Measurements from ENCODE around the gene CCL17.

CCL17 gene

DNA sequence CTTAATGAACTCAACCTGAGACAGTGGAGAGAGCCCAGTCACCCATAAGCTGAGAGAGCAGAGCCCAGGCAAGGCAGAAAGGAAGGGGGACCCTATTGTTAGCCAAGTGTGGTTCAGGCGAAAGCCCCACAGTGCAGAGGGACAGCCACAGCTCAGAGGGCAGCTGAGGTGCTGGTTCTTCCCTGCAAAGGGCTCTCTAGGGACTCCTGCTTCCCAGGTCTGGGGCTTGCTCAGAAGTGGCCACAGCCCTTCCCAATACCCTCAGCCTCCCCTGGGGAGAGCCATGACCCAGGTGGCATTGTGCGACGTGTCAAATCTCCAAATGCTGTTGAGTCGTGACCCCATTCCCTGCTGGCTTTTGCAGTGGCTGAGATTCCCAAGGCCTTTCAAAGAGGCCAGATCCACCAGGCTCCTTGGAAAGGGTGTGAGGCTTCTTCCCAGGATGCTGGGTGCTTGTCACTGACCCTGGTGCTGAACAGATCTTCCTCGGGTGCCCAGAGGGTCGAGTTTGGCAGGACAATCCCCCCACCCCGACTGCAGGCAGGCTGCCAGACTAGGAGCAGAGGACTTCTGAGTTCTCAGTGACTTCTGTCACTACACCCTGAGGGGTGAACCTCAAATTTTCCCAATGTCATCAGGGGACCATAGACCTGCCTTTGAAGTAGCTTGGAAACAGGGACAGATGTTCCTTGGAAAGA is 2.5 kb upstream of the CCL17 start:
- no peak for DNase-seq

DNA sequence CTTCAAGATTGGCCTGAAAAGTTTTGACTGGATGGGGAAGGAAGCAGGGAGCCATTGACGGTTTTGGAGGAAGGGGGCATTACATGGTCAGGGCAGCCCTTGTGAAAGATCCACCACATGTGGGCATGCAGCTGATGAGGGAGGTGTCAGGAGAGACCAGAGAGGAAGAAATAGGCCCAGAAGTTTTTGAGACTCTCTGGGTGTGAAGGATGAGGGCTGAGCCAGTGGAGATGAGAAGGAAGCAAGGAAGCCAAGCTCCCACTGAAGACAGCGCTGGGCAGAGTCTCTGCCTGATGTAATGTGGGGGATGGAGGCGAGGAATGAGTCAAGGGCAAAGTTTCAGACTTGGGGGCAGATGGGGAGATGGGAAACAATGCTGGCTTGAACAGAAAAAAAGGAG is 530 bp downstream of the CCL17 start:
- no peak for DNase-seq

GRCh38 chr16:57406881-57407280 is 2.3 kb downstream of the CCL17 start:
- no peak for DNase-seq

GRCh38 chr16:57407521-57408353 is 3.2 kb downstream of the CCL17 start:
- no peak for DNase-seq

GRCh38 chr16:57409065-57409464 is 4.5 kb downstream of the CCL17 start:
- no peak for DNase-seq

GRCh38 chr16:57409870-57410587 is 5.5 kb downstream of the CCL17 start:
- DNase-seq = no peak

GRCh38 chr16:57411362-57411976 is 6.9 kb downstream of the CCL17 start:
- DNase-seq = no peak

- DNase-seq = no peak
Observed at GRCh38 chr16:57412584-57412983, 8.0 kb downstream of the CCL17 start.

- no peak for DNase-seq
Observed at GRCh38 chr16:57413301-57413730, 8.7 kb downstream of the CCL17 start.

DNA sequence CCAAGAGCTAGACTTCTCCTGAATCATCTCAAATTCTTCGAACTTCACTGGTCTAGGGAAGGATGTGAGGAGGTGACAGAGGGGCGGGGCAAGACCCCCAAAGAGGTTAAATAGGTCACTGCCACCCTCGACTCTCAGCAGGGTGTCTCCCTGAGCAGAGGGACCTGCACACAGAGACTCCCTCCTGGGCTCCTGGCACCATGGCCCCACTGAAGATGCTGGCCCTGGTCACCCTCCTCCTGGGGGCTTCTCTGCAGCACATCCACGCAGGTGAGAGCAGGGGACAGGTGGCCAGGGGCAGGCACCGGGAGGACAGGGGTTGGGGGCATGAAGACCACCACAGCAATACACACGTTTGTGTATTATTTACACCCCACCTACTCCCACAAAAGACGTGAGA is 9.2 kb downstream of the CCL17 start:
- DNase-seq = no peak

DNA sequence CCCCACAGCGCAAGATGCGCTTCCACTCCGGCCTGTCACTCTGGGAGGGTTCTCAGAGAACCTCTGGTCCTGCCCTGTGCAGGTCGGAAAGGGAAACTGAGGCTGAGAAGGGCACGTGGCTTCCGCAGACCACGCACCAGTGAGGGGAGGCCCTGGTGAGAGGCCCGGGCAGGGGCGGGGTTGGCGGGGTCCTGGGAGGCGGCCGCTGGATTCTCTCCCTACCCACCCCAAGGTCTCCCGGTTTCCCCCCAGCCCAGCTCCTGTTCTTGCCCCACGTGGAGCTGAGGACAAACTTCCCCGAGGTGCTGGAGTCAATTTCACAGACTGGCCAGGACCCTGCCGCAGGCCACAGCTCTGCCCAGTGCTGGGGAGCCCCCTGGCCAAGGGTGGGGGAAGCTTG is 11.5 kb downstream of the CCL17 start:
- no peak for DNase-seq

DNA sequence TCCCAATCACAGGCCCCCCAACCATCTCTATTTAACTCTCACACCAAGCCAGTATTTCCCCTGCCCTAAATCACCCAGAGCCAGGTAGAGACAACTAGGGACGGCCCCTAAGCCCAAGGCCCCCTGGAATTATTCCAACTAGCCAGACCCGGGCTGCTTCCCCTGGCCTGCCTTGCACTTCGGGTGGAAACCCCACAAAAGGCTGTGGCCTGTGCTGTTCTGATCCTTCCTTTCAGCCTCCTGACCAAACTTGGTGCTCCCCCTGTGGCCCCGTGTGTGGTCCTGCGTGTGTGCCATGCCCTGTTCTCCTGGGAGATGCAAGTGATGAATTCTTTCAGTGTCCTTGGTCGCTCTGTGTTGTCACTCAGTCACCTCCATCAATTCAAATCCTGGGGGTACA is 14.9 kb downstream of the CCL17 start:
- no peak for DNase-seq

GRCh38 chr16:57422026-57422944 is 17.7 kb downstream of the CCL17 start:
- peak; percentile 65 for DNase-seq

DNA sequence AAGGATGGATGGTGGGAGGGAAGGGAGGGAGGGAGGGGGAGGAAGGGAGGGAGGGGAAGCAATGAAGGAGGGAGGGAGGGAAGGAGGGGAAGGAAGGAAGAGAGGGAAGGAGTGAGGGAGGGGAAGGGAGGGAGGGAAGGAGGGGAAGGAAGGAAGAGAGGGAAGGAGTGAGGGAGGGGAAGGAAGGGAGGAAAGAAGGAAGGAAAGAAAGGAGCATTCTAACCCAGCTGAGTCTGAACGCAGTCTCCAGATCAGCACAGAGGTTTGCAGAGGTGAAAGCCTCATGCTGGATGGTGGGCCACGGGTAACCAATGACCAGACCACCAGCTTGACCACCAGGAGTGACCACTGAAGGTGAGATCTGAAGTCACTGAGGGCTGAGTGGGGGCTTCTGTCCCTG is 18.6 kb downstream of the CCL17 start:
- no peak for DNase-seq

DNA sequence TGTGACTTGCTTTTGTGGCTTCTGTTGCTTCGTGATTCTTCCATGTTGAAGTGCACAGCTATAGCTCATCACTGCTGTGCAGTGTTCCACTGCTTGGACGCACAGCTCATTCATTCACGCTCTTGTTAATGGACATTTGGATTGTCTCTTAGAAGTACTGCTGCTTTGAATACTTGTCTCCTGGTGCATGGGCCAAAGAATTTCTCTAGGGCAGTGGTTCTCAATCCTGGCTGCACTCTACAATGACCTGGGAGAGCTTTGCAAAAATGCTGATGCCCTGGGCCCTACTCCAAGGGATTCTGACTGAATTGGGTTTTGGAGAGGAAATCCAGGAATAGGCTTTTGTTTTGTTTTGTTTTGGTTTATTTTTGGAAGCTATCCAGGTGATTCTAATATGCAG is 20.0 kb downstream of the CCL17 start:
- DNase-seq = no peak

DNA sequence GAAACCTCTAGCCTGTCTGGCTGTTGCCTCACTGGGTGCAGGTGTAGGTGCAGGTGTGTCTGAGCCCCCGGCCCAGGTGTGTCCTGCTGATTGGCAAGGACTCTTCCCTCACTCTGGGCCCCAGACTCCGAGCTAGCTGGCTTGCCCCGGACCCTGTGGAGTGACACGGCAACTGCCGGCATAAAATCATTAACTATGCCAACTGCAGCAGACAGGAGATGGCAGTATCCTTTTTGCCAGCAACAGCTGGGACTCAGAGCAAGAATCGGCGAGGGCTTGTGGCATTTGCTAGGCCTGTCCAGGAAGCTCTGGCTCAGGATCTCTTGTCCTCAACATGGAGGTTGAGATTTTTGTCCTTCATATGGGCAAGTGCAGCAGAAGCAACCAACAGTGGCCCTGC is 21.8 kb downstream of the CCL17 start:
- DNase-seq = no peak

DNA sequence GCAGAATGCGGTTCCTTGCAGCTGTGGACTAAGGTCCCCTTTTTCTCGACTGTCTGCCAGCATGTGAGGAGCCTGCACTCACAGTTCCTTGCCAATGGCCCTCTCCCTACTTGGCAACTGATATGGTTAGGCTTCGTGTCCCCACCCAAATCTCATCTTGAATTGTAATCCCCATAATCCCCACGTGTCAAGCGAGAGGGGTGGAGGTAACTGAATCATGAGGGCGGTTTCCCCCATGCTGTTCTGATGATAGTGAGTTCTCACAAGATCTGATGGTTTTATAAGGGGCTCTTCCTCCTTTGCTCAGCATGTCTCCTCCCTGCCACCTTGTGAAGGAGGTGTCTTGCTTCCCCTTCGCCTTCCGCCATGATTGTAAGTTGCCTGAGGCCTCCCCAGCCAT is 22.7 kb downstream of the CCL17 start:
- no peak for DNase-seq

GRCh38 chr16:57427824-57428223 is 23.3 kb downstream of the CCL17 start:
- DNase-seq = no peak

GRCh38 chr16:57430955-57431354 is 26.4 kb downstream of the CCL17 start:
- DNase-seq = no peak

DNA sequence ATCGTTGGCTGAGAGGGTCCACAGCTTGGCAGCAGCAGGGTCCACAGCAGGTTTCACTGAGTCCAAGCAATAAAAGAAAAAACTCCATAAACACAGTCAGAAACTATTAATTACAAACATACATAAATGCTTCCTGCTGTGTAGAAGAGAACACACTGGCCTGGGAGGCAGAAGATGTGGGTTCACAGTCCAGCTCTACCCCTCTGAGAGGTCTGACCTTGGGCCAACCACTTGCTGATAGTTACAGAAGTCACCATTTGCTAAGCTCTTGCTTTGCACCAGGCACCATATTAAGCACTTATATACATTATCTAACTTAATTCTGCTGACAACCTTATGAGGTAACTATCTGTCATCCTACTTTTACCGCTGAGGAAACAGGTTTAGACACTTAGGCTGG is 27.9 kb downstream of the CCL17 start:
- DNase-seq = no peak

DNA sequence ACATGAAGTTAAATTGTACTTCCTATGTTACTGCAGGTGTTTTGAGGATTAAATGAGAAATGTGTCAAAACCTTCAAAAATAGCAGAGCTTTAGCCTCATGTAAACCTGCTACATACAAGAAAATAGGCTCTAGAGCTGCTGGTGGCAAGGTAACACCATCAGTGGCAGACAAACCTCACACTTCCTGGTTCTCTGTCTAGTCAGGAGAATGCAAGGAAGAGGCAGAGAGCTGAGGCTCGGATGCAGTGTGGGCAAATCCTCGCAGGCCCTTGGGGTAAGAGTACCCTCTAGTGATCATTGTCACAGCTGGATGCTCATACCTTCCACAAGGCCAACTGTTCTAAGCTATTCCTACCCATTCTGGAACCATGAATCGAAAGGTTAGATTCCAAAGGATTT is 28.4 kb downstream of the CCL17 start:
- DNase-seq = no peak

DNA sequence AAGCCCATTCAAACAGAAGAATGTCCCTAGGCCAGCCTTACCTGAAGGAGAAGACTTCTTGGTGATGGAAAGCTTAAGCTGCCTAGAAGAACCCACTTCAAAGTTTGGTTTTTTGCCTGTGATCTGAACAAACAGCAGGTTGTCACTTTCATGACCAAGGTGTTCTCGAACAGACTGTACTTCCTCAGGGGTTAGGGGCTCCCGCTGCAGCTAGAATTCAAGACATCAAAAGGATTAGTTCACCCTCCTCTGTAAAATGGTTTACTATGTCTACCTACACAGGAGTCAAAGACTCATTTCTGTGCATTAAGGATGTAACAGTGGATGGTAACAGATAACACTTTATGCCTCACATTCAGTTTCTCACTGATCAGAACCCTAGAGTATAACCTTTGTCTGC is 29.4 kb downstream of the CCL17 start:
- no peak for DNase-seq

Data from fibroblast of skin of right biceps (primary cell).